Panc1 (cell line): ENCODE data around the gene LRRC34. TPM values are rescaled to one million over a fixed set of nuclear protein-coding genes. Genes with fewer than 3 reads are reported as not detected.

ENCODE experiments used
- ATAC-seq: fragments of 200-7000 bp; cut with Tn5 transposase; 2 replicates; pipeline ENCODE4 v1.9.1; 2020; ENCODE audit warnings: mild to moderate bottlenecking, moderate library complexity
- BruUV-seq: library from RNA; stranded (reverse); fragments of 400-500 nt; replicated peaks from 2 replicates; lab custom pipeline; 2021; lab: Mats Ljungman, UMichigan
- CTCF ChIA-PET: fragments of 300-600 bp; sonication (Branson Sonifier 250); formaldehyde crosslinking; loops from one replicate; lab custom pipeline; 2022; ENCODE audit warnings: antibody characterized with exemption; lab: Charles Lee
- POLR2A ChIA-PET: fragments of 300-600 bp; sonication (Branson Sonifier 250); formaldehyde crosslinking; loops from one replicate; lab custom pipeline; 2022; ENCODE audit warnings: antibody characterized with exemption; lab: Charles Lee
- DNase-seq: peaks from one replicate; pipeline ENCODE4 v3.0.0-alpha.2; 2010; ENCODE audit warnings: low read depth, low spot score
- H3K27ac ChIP-seq: 2 replicates; pipeline ENCODE4 v1.5.1; 2011; ENCODE audit warnings: mild to moderate bottlenecking, low read length, inconsistent platforms
- H3K27me3 ChIP-seq: fragments of 200-500 bp; sonication (Bioruptor generic); 2 replicates; pipeline ENCODE4 v1.6.0; 2014; ENCODE audit warnings: low read length, inconsistent platforms; ENCODE audit not compliant: control insufficient read depth, insufficient read depth
- H3K36me3 ChIP-seq: fragments of 200-500 bp; sonication (Bioruptor generic); 2 replicates; pipeline ENCODE4 v1.5.1; 2014; ENCODE audit warnings: inconsistent platforms, mild to moderate bottlenecking, low read length, moderate library complexity; ENCODE audit not compliant: control insufficient read depth, insufficient read depth
- H3K4me1 ChIP-seq: 2 replicates; pipeline ENCODE4 v1.5.1; 2011; ENCODE audit warnings: inconsistent platforms, mild to moderate bottlenecking, low read length, moderate library complexity; ENCODE audit not compliant: control insufficient read depth, insufficient read depth
- H3K4me3 ChIP-seq, 2 experiments: 2 replicates each; pipeline ENCODE4 v1.5.1; 2011 to 2012; ENCODE audit warnings: low read depth in 2 of 2, low read length in 2 of 2, mild to moderate bottlenecking in 2 of 2, inconsistent platforms in 1 of 2, moderate library complexity in 1 of 2
- H3K9me3 ChIP-seq: fragments of 200-500 bp; sonication (Bioruptor generic); 2 replicates; pipeline ENCODE4 v1.5.1; 2014; ENCODE audit warnings: low read depth, mild to moderate bottlenecking, inconsistent platforms, low read length, moderate library complexity; ENCODE audit not compliant: control insufficient read depth, insufficient read depth
- POLR2AphosphoS5 ChIP-seq: IDR thresholded peaks from 2 replicates; pipeline ENCODE4 v1.6.1; 2012; ENCODE audit warnings: mild to moderate bottlenecking, low read depth, low read length, moderate library complexity
- REST ChIP-seq, 2 experiments: IDR thresholded peaks; 2 replicates each; pipeline ENCODE4 v1.6.1; 2011 to 2012; ENCODE audit warnings: low read depth in 2 of 2, control low read depth in 1 of 2, low read length in 1 of 2, mild to moderate bottlenecking in 1 of 2, moderate library complexity in 1 of 2; ENCODE audit not compliant: insufficient read depth in 1 of 2
- SIN3A ChIP-seq: IDR thresholded peaks from 2 replicates; pipeline ENCODE4 v1.6.1; 2012; ENCODE audit warnings: low read depth, mild to moderate bottlenecking, low read length, moderate library complexity, borderline replicate concordance; ENCODE audit not compliant: insufficient read depth
- TCF7L2 ChIP-seq: IDR thresholded peaks from 2 replicates; pipeline ENCODE4 v1.6.1; 2011; ENCODE audit warnings: mild to moderate bottlenecking, low read depth, low read length, inconsistent platforms
- in situ Hi-C: cut with HindIII; loops from 2 replicates; pipeline ENCODE4 v1.10.0; 2016; ENCODE audit warnings: low sequenced_read_pairs, low pct_unique_long_range_greater_than_20kb
- intact Hi-C: fragments of 100-400 bp; cut with micrococcal nuclease; formaldehyde crosslinking; loops from one replicate; pipeline ENCODE4 v1.10.0; 2022; ENCODE audit not compliant: unreplicated experiment
- total RNA-seq: library from RNA; stranded (reverse); gene quantifications from one replicate; pipeline ENCODE4 v1.2.1, GENCODE V29; 2021; ENCODE audit not compliant: unreplicated experiment
- TF ChIP-seq, protein P1 (sequence below): fragments of 450-650 bp; IDR thresholded peaks from 2 replicates; pipeline ENCODE4 v1.5.1; 2017; ENCODE audit warnings: mild to moderate bottlenecking

Gene LRRC34
- total RNA-seq, 1 experiment from 2014 or later = 1.2 TPM

GRCh38 chr3:169857811-169858210 is 45.1 kb upstream of the LRRC34 start:
- CTCF ChIA-PET = no interaction called here
- ATAC-seq (no peak), DNase-seq (no peak)
- no peaks in the 10 kb centered on the region for H3K4me1 ChIP-seq
- TF ChIP-seq REST (IDR thresholded peaks at IDR 0.05; ENCODE audit: insufficient read depth in 1 of 2, low read depth in 2 of 2, low read length in 1 of 2) (no peak), POLR2AphosphoS5 (no peak), SIN3A (no peak), TCF7L2 (no peak)
- TF ChIP-seq, protein P1, sequence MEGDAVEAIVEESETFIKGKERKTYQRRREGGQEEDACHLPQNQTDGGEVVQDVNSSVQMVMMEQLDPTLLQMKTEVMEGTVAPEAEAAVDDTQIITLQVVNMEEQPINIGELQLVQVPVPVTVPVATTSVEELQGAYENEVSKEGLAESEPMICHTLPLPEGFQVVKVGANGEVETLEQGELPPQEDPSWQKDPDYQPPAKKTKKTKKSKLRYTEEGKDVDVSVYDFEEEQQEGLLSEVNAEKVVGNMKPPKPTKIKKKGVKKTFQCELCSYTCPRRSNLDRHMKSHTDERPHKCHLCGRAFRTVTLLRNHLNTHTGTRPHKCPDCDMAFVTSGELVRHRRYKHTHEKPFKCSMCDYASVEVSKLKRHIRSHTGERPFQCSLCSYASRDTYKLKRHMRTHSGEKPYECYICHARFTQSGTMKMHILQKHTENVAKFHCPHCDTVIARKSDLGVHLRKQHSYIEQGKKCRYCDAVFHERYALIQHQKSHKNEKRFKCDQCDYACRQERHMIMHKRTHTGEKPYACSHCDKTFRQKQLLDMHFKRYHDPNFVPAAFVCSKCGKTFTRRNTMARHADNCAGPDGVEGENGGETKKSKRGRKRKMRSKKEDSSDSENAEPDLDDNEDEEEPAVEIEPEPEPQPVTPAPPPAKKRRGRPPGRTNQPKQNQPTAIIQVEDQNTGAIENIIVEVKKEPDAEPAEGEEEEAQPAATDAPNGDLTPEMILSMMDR = no peak
- peaks cover 18% of the 10 kb centered on the region for H3K27me3 ChIP-seq
- in situ Hi-C loops (no loop called here), intact Hi-C loops (no loop called here)
- H3K36me3 ChIP-seq = no peaks in the 10 kb centered on the region
- POLR2A ChIA-PET = interaction anchor here (0.6 kb wide), 1 partner anchor 181 kb away, joined by 3 read pairs; no protein-coding TSS in a partner anchor
- H3K27ac ChIP-seq = no peak overlapping the region
- H3K9me3 ChIP-seq = no peaks in the 10 kb centered on the region
- H3K4me3 ChIP-seq = no peak overlapping the region
- no TSS peak for BruUV-seq

DNA sequence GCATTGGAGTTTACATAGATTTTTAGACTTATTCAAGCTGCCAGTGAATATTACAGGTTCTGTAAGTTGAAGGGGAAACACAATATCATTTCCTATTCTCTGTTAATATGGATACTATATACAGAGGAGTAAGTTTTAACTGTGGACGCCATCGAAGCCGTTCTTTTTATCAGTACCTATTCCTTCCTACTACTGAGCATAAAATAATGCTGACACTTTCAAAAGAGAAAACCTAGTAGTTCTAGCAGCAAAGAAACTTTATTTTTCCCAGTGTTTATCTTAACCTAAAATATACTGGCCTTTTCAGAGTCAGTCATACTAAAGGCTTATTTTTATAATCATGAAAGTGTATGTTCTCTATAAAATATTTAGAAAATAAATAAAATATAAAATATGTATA is 42.8 kb upstream of the LRRC34 start:
- DNase-seq = no peak
- H3K27ac ChIP-seq = no peak overlapping the region
- in situ Hi-C loops = no loop called here
- no peaks in the 10 kb centered on the region for H3K36me3 ChIP-seq
- intact Hi-C loops = no loop called here
- H3K27me3 ChIP-seq = peaks cover 17% of the 10 kb centered on the region
- ATAC-seq = no peak
- no peak overlapping the region for H3K4me3 ChIP-seq
- H3K9me3 ChIP-seq = no peaks in the 10 kb centered on the region
- ChIA-PET POLR2A (no interaction called here), CTCF (no interaction called here)
- H3K4me1 ChIP-seq = no peaks in the 10 kb centered on the region
- BruUV-seq = no TSS peak
- TF ChIP-seq SIN3A = no peak
- TF ChIP-seq TCF7L2 = no peak
- TF ChIP-seq, protein P1 = no peak
- TF ChIP-seq REST (IDR thresholded peaks at IDR 0.05; ENCODE audit: insufficient read depth in 1 of 2, low read depth in 2 of 2, low read length in 1 of 2) = no peak
- no peak for TF ChIP-seq POLR2AphosphoS5
